ENCODE measurements around the gene SHISA9. TPM values are rescaled to one million over a fixed set of nuclear protein-coding genes. Genes with fewer than 3 reads are reported as not detected.
"Not testable (repeated sequence)": the region's sequence is repeated elsewhere in the genome, so short reads cannot be mapped to it uniquely, and the experiment has no call there.

SHISA9 gene
- total and polyA plus RNA-seq, 12 donors, result 0.04 to 4.8 (median 0.35) TPM

GRCh38 chr16:12906765-12907516 lies 5.5 kb downstream of the SHISA9 start:
- Histone ChIP-seq H3K27me3 (peaks cover 18% of the 10 kb centered on the region), H3K4me3 (no peak overlapping the region), H3K27ac (no peak overlapping the region), H3K36me3 (replicated peaks in 1 of 2) (no peaks in the 10 kb centered on the region), H3K9me3 (replicated peaks in 1 of 3) (no peaks in the 10 kb centered on the region), H3K4me1 (replicated peaks in 1 of 2) (no peaks in the 10 kb centered on the region)
- TF ChIP-seq CTCF (IDR thresholded peaks at IDR 0.05) (no peak), POLR2A (IDR thresholded peaks at IDR 0.05) (no peak)
- intact Hi-C loops (cut with DNase I), result no loop called here
- no peak for DNase-seq
- 45 to 80% (median 73%) methylated on average over 4 to 5 of the region's 5 CpGs for WGBS, 4 donors

GRCh38 chr16:12907670-12908233 lies 6.4 kb downstream of the SHISA9 start:
- Histone ChIP-seq H3K4me3 (no peak overlapping the region), H3K27ac (no peak overlapping the region), H3K9me3 (replicated peaks in 1 of 3) (no peaks in the 10 kb centered on the region), H3K27me3 (peaks cover 10% of the 10 kb centered on the region), H3K4me1 (replicated peaks in 1 of 2) (no peaks in the 10 kb centered on the region), H3K36me3 (replicated peaks in 1 of 2) (no peaks in the 10 kb centered on the region)
- WGBS, 4 donors, result 42 to 52% (median 47%) methylated on average over 4 to 5 of the region's 5 CpGs
- intact Hi-C loops (cut with DNase I), result no loop called here
- TF ChIP-seq POLR2A (IDR thresholded peaks at IDR 0.05), result no peak
- DNase-seq, result no peak

- Histone ChIP-seq H3K36me3 (replicated peaks in 1 of 2) (no peaks in the 10 kb centered on the region), H3K27me3 (peaks cover 5% of the 10 kb centered on the region), H3K9me3 (replicated peaks in 1 of 3) (no peaks in the 10 kb centered on the region), H3K4me3 (no peak overlapping the region), H3K4me1 (replicated peaks in 1 of 2) (no peaks in the 10 kb centered on the region), H3K27ac (no peak overlapping the region)
- no peak for TF ChIP-seq CTCF (IDR thresholded peaks at IDR 0.05)
- no peak for TF ChIP-seq POLR2A (IDR thresholded peaks at IDR 0.05)
- 59 to 65% (median 62%) methylated on average over 5 of the region's 5 CpGs for WGBS, 4 donors
- intact Hi-C loops (cut with DNase I), result no loop called here
- DNase-seq, result no peak
Observed at GRCh38 chr16:12917246-12917645, 15.8 kb downstream of the SHISA9 start.

GRCh38 chr16:12917653-12918052 lies 16.3 kb downstream of the SHISA9 start:
- no peaks in the 10 kb centered on the region for H3K4me1 ChIP-seq (replicated peaks in 1 of 2)
- H3K36me3 ChIP-seq (replicated peaks in 1 of 2), result no peaks in the 10 kb centered on the region
- DNase-seq, result no peak
- no peak for TF ChIP-seq POLR2A (IDR thresholded peaks at IDR 0.05)
- H3K9me3 ChIP-seq (replicated peaks in 1 of 3), result no peaks in the 10 kb centered on the region
- no peak overlapping the region for H3K4me3 ChIP-seq
- WGBS, 4 donors, result 21 to 29% (median 24%) methylated on average over 1 of the region's 1 CpG
- H3K27ac ChIP-seq, result no peak overlapping the region
- intact Hi-C loops (cut with DNase I), result no loop called here
- peaks cover 5% of the 10 kb centered on the region for H3K27me3 ChIP-seq

GRCh38 chr16:12920739-12921138 lies 19.3 kb downstream of the SHISA9 start:
- H3K4me3 ChIP-seq, result no peak overlapping the region
- no peak overlapping the region for H3K27ac ChIP-seq
- H3K9me3 ChIP-seq (replicated peaks in 1 of 3), result no peaks in the 10 kb centered on the region
- peaks cover 5% of the 10 kb centered on the region for H3K27me3 ChIP-seq
- intact Hi-C loops (cut with DNase I), result no loop called here
- no peak for TF ChIP-seq CTCF (IDR thresholded peaks at IDR 0.05)
- no peak for TF ChIP-seq POLR2A (IDR thresholded peaks at IDR 0.05)
- H3K4me1 ChIP-seq (replicated peaks in 1 of 2), result no peaks in the 10 kb centered on the region
- WGBS, 4 donors, result 46 to 54% (median 52%) methylated on average over 4 of the region's 4 CpGs
- DNase-seq, result no peak
- no peaks in the 10 kb centered on the region for H3K36me3 ChIP-seq (replicated peaks in 1 of 2)

GRCh38 chr16:12923640-12924039 lies 22.2 kb downstream of the SHISA9 start:
- intact Hi-C loops (cut with DNase I); DNase-seq; H3K36me3 ChIP-seq (replicated peaks in 1 of 2); H3K27ac ChIP-seq; H3K9me3 ChIP-seq (replicated peaks in 1 of 3); H3K4me1 ChIP-seq (replicated peaks in 1 of 2); H3K4me3 ChIP-seq; H3K27me3 ChIP-seq: not testable (repeated sequence)
- 76 to 79% (median 77%) methylated on average over 6 of the region's 6 CpGs for WGBS, 4 donors
